ENCODE results near the gene KAZN.

DNA sequence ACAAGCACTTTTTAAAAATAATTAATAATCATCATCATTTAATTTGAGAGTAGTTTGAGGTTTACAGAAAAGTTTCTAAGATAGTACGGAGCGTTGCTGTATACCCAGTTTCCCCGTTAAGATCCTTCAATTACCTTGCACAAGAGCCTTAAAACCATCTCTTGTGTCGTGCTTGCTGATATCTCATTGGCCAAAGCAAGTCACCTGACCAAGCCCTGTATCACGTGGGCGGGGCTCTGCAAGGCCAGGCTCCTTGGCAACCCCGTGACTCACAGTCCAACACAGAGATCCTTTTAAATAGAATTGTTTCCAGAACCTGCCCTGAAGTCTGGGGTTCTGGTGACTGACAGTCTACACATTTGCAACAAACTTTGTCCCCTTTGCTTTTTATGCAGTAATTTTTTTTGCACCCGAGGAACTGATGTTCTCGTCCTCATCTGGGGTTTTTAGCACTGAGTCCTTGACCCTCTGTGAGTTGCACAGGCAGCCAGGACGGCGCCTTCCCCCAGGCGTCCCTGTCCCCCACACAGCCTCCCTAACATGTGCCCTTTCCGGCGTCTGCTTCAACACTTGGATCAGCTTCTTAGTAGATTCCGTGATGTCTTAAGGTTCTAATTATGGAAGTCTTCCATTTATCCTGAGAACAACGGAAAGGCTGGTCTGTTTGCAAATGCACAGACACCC is 371.8 kb downstream of the KAZN start:
- TF ChIP-seq, protein P1, sequence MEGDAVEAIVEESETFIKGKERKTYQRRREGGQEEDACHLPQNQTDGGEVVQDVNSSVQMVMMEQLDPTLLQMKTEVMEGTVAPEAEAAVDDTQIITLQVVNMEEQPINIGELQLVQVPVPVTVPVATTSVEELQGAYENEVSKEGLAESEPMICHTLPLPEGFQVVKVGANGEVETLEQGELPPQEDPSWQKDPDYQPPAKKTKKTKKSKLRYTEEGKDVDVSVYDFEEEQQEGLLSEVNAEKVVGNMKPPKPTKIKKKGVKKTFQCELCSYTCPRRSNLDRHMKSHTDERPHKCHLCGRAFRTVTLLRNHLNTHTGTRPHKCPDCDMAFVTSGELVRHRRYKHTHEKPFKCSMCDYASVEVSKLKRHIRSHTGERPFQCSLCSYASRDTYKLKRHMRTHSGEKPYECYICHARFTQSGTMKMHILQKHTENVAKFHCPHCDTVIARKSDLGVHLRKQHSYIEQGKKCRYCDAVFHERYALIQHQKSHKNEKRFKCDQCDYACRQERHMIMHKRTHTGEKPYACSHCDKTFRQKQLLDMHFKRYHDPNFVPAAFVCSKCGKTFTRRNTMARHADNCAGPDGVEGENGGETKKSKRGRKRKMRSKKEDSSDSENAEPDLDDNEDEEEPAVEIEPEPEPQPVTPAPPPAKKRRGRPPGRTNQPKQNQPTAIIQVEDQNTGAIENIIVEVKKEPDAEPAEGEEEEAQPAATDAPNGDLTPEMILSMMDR (conservative IDR thresholded peaks at IDR 0.05 in 1 of 2, IDR thresholded peaks at IDR 0.05 in 1 of 2; ENCODE audit: low read depth in 1 of 2, low read length in 2 of 2) = no peak
- no peak for TF ChIP-seq EZH2 (IDR thresholded peaks at IDR 0.05; ENCODE audit: low read length, missing control alignments)

Data from fibroblast of lung (primary cell).